Measurements from ENCODE around the gene BASP1. TPM values are rescaled to one million over a fixed set of nuclear protein-coding genes. Genes with fewer than 3 reads are reported as not detected.
"Not testable (repeated sequence)": the region's sequence is repeated elsewhere in the genome, so short reads cannot be mapped to it uniquely, and the experiment has no call there.

Gene BASP1
- total RNA-seq, 1 donor from 2014 or later = 2.4 TPM

GRCh38 chr5:17288570-17288969 lies 71.1 kb downstream of the BASP1 start:
- no peak for DNase-seq (ENCODE audit: low read depth in 2 of 2)

GRCh38 chr5:17289681-17290539 lies 72.5 kb downstream of the BASP1 start:
- DNase-seq (ENCODE audit: low read depth in 2 of 2) = no peak

- DNase-seq (ENCODE audit: low read depth in 2 of 2) = no peak
Observed at GRCh38 chr5:17290540-17290974, 73.1 kb downstream of the BASP1 start.

GRCh38 chr5:17292434-17293015 lies 75.1 kb downstream of the BASP1 start:
- DNase-seq (ENCODE audit: low read depth in 2 of 2) = no peak

GRCh38 chr5:17294639-17295311 lies 77.3 kb downstream of the BASP1 start:
- DNase-seq (ENCODE audit: low read depth in 2 of 2) = no peak

- DNase-seq (ENCODE audit: low read depth in 2 of 2) = no peak
Observed at GRCh38 chr5:17295671-17296070, 78.2 kb downstream of the BASP1 start.

- DNase-seq (ENCODE audit: low read depth in 2 of 2) = no peak
Observed at GRCh38 chr5:17302106-17302505, 84.7 kb downstream of the BASP1 start.

- no peak for DNase-seq (ENCODE audit: low read depth in 2 of 2)
Observed at GRCh38 chr5:17302604-17303003, 85.2 kb downstream of the BASP1 start.

GRCh38 chr5:17304282-17304681 lies 86.9 kb downstream of the BASP1 start:
- DNase-seq (ENCODE audit: low read depth in 2 of 2) = no peak

GRCh38 chr5:17305017-17305416 lies 87.6 kb downstream of the BASP1 start:
- no peak for DNase-seq (ENCODE audit: low read depth in 2 of 2)

- DNase-seq (ENCODE audit: low read depth in 2 of 2) = peak in 1 of 2 donors; percentile 4
Observed at GRCh38 chr5:17305964-17306725, 88.7 kb downstream of the BASP1 start.

- no peak for DNase-seq (ENCODE audit: low read depth in 2 of 2)
Observed at GRCh38 chr5:17306726-17307091, 89.3 kb downstream of the BASP1 start.

- DNase-seq (ENCODE audit: low read depth in 2 of 2) = not testable (repeated sequence)
Observed at GRCh38 chr5:17307440-17307839, 90.0 kb downstream of the BASP1 start.

- no peak for DNase-seq (ENCODE audit: low read depth in 2 of 2)
Observed at GRCh38 chr5:17308326-17309065, 91.1 kb downstream of the BASP1 start.

GRCh38 chr5:17309462-17309861 lies 92.0 kb downstream of the BASP1 start:
- DNase-seq (ENCODE audit: low read depth in 2 of 2) = no peak

- not testable (repeated sequence) for DNase-seq (ENCODE audit: low read depth in 2 of 2)
Observed at GRCh38 chr5:17310502-17310901, 93.1 kb downstream of the BASP1 start.

- DNase-seq (ENCODE audit: low read depth in 2 of 2) = not testable (repeated sequence)
Observed at GRCh38 chr5:17311811-17312210, 94.4 kb downstream of the BASP1 start.

- no peak for DNase-seq (ENCODE audit: low read depth in 2 of 2)
Observed at GRCh38 chr5:17312358-17312757, 94.9 kb downstream of the BASP1 start.

- no peak for DNase-seq (ENCODE audit: low read depth in 2 of 2)
Observed at GRCh38 chr5:17314907-17315471, 97.6 kb downstream of the BASP1 start.

GRCh38 chr5:17315710-17316221 lies 98.3 kb downstream of the BASP1 start:
- DNase-seq (ENCODE audit: low read depth in 2 of 2) = no peak
